Measurements from ENCODE around the gene MPP3.

MPP3 gene

DNA sequence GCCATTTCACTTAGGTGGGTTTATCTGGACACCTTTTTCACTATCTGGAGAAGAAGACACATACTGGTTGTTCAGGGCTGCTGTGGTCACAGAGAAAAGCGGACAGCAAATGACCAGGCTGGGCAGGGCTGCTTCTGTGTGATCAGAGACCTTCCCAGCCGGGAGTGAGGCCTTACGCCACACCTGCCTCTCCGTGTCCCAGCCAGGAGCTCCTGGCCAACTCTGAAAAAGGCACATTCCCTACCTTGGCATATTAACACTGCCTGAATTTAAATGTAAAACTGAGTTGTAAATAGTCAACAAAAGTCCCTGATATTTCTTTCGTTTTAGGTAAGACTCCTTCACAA is 65.3 kb downstream of the MPP3 start:
- no peaks in the 10 kb centered on the region for H3K4me1 Mint-ChIP-seq
- H3K36me3 Mint-ChIP-seq = peaks cover 24% of the 10 kb centered on the region
- ATAC-seq (no peak), DNase-seq (ENCODE audit: low spot score in 2 of 2) (no peak)
- no peak overlapping the region for H3K27ac Mint-ChIP-seq
- H3K4me3 Mint-ChIP-seq = no peak overlapping the region
- H3K9me3 Mint-ChIP-seq = no peaks in the 10 kb centered on the region

DNA sequence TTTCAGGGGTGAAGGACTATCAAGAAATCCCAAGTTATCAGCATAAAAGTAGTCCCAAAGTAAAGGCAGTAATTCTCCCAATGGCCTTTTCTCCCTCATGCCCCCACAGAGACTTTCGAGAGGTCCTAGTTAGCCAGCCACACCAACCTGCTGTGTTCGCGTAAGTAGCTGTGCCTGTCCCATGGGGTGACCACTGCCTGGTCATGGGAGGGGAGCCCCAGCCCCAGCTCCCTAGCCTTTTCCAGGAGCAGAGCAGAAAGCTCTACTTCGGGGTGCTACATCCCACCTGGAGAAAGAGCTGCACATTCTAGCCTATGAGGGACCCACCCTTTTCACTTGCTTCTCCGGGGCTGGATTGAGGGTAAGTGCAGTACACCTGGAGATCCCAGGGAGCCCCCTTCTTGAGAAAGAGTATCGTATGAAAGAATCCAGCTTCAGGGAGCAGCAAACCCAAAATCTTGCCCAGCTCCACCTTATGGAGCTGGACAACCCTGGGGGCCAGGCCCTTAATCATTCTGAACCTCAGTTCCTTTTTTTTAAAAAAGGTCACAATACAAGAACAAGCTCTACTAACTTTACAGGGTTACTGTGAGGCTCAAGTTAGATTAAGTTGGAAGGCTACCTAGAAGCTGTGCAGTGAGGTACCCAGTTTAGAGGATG is 65.8 kb downstream of the MPP3 start:
- no peak overlapping the region for H3K4me3 Mint-ChIP-seq
- DNase-seq (ENCODE audit: low spot score in 2 of 2) (no peak), ATAC-seq (no peak)
- H3K9me3 Mint-ChIP-seq = no peaks in the 10 kb centered on the region
- peaks cover 20% of the 10 kb centered on the region for H3K36me3 Mint-ChIP-seq
- H3K4me1 Mint-ChIP-seq = no peaks in the 10 kb centered on the region
- H3K27ac Mint-ChIP-seq = no peak overlapping the region

- H3K36me3 Mint-ChIP-seq = peaks cover 13% of the 10 kb centered on the region
- peak in 1 of 2 donors; percentile 25 for DNase-seq (ENCODE audit: low spot score in 2 of 2)
- no peak for ATAC-seq
- H3K9me3 Mint-ChIP-seq = no peaks in the 10 kb centered on the region
- no peak overlapping the region for H3K27ac Mint-ChIP-seq
- no peaks in the 10 kb centered on the region for H3K4me1 Mint-ChIP-seq
- no peak overlapping the region for H3K4me3 Mint-ChIP-seq
Observed at GRCh38 chr17:43766413-43767052, 66.4 kb downstream of the MPP3 start.

GRCh38 chr17:43760254-43760852 is 72.6 kb downstream of the MPP3 start:
- H3K4me1 Mint-ChIP-seq = no peaks in the 10 kb centered on the region
- no peaks in the 10 kb centered on the region for H3K36me3 Mint-ChIP-seq
- peak; percentile 91 for ATAC-seq
- no peak overlapping the region for H3K27ac Mint-ChIP-seq
- H3K4me3 Mint-ChIP-seq = no peak overlapping the region
- peak; percentile 88 to 92 for DNase-seq (ENCODE audit: low spot score in 2 of 2)
- no peaks in the 10 kb centered on the region for H3K9me3 Mint-ChIP-seq

- H3K36me3 Mint-ChIP-seq = no peaks in the 10 kb centered on the region
Observed at GRCh38 chr17:43759836-43760235, 73.1 kb downstream of the MPP3 start.

DNA sequence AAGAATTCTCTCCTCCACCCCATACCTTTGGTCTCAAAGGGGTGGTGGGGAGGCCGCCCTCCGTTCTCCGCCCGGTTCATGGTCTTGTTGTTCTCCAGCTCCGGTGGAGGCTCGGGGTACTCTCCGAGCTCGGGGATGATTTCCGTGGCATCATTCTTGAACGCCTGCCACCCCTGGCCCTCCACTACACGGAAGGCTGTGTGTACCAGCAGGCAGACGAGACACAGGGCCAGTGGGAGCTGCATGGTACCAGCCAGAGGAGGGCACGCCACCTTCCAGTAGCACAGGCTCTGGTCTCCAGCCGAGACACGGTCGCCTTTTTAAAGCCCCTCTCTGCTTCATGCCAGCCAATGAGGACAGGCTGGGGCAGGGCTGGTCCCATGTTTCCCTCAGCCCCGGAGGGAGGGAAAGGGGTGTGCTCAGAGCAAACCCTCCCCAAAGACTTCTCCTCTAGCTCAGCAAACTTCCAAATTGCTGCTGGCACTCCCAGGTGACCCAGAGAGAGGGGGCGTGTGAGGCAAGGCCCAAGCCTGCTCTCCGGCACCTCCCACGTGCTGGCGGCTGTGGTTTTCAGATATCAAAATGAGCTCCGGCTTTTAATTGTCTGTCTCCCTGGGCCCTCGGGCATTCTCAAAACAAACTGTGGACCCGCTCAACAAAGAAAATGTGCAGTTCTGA is 74.3 kb downstream of the MPP3 start, which contains the start of gene SOST:
SOST (minus strand) TSS at position 295 of the 678 bp plus-strand sequence; CDS start at position 245, 50 bp downstream.
- H3K4me1 Mint-ChIP-seq = peaks cover 11% of the 10 kb centered on the region
- DNase-seq (ENCODE audit: low spot score in 2 of 2) (no peak), ATAC-seq (no peak)
- H3K4me3 Mint-ChIP-seq = no peak within 1 kb of the TSS
- no peak within 1 kb of the TSS for H3K27ac Mint-ChIP-seq
- H3K9me3 Mint-ChIP-seq = no peaks in the 10 kb centered on the region
- H3K36me3 Mint-ChIP-seq = no peaks in the 10 kb centered on the region

More at GRCh38 chr17:43759836-43760235, 73.1 kb downstream of the MPP3 start:
- no peak for DNase-seq (ENCODE audit: low spot score in 2 of 2)
- H3K9me3 Mint-ChIP-seq = no peaks in the 10 kb centered on the region
- no peak for ATAC-seq
- no peak overlapping the region for H3K27ac Mint-ChIP-seq
- no peak overlapping the region for H3K4me3 Mint-ChIP-seq
- no peaks in the 10 kb centered on the region for H3K4me1 Mint-ChIP-seq

DNA sequence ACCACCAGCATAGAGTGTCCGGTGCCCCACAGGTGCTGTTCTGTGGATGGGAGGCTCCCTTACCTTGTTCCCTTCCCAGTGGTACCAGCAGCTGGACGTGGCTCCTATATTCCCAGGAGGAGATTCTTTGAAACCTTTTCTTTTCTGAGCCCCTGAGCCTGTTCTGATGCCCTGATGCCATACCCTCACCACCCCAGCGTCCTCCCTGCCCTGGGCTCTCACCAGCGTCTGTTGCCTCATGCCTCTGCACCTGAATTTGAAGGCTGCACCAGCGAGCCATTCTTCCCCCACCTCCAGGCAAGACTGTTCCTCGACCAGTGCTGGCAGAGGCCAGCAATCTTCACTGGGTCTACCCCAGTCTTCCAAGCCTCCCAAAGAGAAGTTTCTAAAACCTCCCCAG is 74.9 kb downstream of the MPP3 start:
- no peak for ATAC-seq
- Mint-ChIP-seq H3K9me3 (no peaks in the 10 kb centered on the region), H3K36me3 (no peaks in the 10 kb centered on the region), H3K4me3 (no peak overlapping the region), H3K4me1 (peaks cover 16% of the 10 kb centered on the region), H3K27ac (no peak overlapping the region)
- DNase-seq (ENCODE audit: low spot score in 2 of 2) = no peak

GRCh38 chr17:43757171-43757660 is 75.7 kb downstream of the MPP3 start:
- H3K27ac Mint-ChIP-seq = no peak overlapping the region
- peaks cover 24% of the 10 kb centered on the region for H3K4me1 Mint-ChIP-seq
- DNase-seq (ENCODE audit: low spot score in 2 of 2) (no peak), ATAC-seq (no peak)
- no peak overlapping the region for H3K4me3 Mint-ChIP-seq
- no peaks in the 10 kb centered on the region for H3K9me3 Mint-ChIP-seq
- no peaks in the 10 kb centered on the region for H3K36me3 Mint-ChIP-seq

DNA sequence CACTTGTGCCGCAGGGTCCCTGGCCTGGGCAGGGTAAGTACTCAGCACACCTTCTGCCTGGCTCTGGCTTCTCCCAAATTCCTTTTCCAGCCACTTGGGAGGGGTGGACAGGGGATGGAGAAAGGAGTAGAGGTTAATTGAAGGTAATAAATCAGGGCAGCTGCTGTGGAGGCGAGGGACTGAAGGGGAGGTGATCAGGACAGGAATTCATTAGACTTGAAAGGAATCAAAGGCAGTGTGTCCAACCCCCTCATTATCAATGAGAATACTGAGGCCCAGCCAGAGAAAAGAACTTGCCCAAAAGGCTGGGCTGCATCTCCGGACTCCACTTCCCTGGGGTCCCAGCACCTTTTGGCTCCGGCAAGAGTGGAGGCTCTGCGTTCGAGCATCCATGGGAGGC is 76.7 kb downstream of the MPP3 start:
- Mint-ChIP-seq H3K27ac (no peak overlapping the region), H3K4me3 (no peak overlapping the region), H3K9me3 (no peaks in the 10 kb centered on the region), H3K36me3 (no peaks in the 10 kb centered on the region), H3K4me1 (peaks cover 24% of the 10 kb centered on the region)
- DNase-seq (ENCODE audit: low spot score in 2 of 2) = no peak
- ATAC-seq = no peak

GRCh38 chr17:43755389-43755875 is 77.5 kb downstream of the MPP3 start:
- DNase-seq (ENCODE audit: low spot score in 2 of 2) (no peak), ATAC-seq (no peak)
- no peaks in the 10 kb centered on the region for H3K36me3 Mint-ChIP-seq
- H3K9me3 Mint-ChIP-seq = no peaks in the 10 kb centered on the region
- H3K27ac Mint-ChIP-seq = no peak overlapping the region
- no peak overlapping the region for H3K4me3 Mint-ChIP-seq
- H3K4me1 Mint-ChIP-seq = peaks cover 24% of the 10 kb centered on the region

GRCh38 chr17:43754947-43755346 is 78.0 kb downstream of the MPP3 start:
- Mint-ChIP-seq H3K4me3 (no peak overlapping the region), H3K4me1 (peaks cover 24% of the 10 kb centered on the region)
- no peak for ATAC-seq

GRCh38 chr17:43753493-43754129 is 79.3 kb downstream of the MPP3 start:
- Mint-ChIP-seq H3K4me1 (peaks cover 24% of the 10 kb centered on the region), H3K36me3 (no peaks in the 10 kb centered on the region)

More at GRCh38 chr17:43754947-43755346, 78.0 kb downstream of the MPP3 start:
- H3K36me3 Mint-ChIP-seq = no peaks in the 10 kb centered on the region
- no peak for DNase-seq (ENCODE audit: low spot score in 2 of 2)
- H3K27ac Mint-ChIP-seq = no peak overlapping the region
- H3K9me3 Mint-ChIP-seq = no peaks in the 10 kb centered on the region

More at GRCh38 chr17:43753493-43754129, 79.3 kb downstream of the MPP3 start:
- DNase-seq (ENCODE audit: low spot score in 2 of 2) = no peak
- Mint-ChIP-seq H3K27ac (no peak overlapping the region), H3K9me3 (no peaks in the 10 kb centered on the region), H3K4me3 (no peak overlapping the region)
- peak; percentile 74 for ATAC-seq
